Globus pallidus (tissue), 1 donor: ENCODE results near the gene OPRL1.
"Not testable (repeated sequence)": the region's sequence is repeated elsewhere in the genome, so short reads cannot be mapped to it uniquely, and the experiment has no call there.

Source experiments
- DNase-seq: peaks from one replicate; pipeline ENCODE4 v3.0.0-alpha.2; 2015; ENCODE audit warnings: low spot score

Gene OPRL1

DNA sequence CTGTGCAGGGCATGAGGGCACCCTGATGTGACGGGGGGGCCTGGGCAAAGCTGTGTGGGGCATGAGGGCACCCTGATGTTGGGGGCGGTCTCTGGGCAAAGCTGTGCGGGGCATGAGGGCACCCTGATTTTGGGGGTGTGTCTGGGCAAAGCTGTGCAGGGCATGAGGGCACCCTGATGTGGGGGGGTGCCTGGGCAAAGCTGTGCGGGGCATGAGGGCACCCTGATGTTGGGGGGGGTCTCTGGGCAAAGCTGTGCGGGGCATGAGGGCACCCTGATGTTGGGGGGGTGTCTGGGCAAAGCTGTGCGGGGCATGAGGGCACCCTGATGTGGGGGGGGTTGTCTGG, 37.5 kb downstream of the OPRL1 start:
- not testable (repeated sequence) for DNase-seq

DNA sequence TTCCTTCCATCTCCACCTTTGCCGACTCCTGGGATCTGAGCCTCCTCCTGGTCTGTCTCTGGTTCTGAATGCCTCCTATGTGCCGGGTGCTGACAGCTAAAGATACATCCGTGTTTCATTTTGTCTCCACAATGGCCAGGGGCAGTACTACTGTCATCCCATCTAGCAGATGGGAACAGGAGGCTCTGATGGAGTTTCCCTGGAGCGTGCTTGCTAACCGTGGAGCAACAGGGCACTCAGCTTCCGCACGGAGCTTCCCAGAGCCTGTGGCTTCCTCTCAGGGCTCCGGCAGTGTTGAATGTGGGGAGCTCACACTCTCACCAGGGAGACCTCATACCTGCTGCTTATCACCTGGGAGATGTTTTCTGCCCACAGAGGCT, 39.4 kb downstream of the OPRL1 start:
- no peak for DNase-seq

DNA sequence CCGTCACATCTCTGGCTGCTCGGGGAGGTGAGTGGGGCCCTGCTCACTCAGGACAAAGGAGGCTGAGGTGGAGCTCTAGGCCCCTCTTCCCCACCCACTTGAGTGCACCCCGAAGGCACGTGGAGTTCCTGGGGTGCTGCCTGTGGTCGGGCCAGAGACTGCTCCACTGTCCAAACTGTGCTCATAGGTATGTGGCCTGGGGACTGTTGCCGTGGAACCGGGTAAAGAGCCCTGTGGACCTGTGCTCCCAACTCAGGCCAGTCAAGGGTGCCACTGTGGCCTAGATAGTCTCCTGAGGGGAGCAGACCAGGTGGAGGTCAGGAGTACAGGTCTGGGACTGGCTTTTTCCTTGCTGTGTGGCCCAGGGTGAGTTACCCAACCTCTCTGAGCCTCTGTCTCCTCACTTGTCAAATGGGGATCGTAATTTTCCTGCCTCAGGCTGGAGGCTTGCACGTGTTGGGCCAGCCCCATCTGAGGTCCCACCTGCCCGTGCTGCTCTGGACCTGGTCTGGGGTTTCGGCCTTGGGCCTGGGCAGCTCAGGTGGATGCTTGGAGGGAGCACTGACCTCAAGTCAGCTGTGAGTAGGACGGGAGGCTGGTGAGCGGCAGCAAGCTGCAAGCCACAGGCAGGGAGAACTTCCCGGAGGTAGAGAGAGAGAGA, 39.9 kb downstream of the OPRL1 start:
- DNase-seq, result no peak

DNA sequence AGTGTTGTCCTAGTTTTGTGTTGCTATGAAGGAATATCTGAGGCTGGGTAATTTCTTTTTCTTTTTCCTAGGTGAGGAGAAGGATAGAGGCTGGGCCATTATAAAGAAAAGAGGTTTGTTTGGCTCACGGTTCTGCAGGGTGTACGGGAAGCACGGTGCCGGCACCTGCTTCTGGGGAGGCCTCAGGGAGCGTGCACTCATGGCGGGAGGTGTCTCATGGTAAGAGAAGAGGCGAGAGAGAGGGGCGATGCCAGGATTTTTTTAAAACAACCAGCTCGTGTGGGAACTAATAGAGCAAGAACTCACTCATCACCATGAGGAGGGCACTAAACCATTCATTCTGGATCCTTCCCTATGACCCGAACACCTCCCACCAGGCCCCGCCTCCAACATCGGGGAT, 41.7 kb downstream of the OPRL1 start:
- no peak for DNase-seq

DNA sequence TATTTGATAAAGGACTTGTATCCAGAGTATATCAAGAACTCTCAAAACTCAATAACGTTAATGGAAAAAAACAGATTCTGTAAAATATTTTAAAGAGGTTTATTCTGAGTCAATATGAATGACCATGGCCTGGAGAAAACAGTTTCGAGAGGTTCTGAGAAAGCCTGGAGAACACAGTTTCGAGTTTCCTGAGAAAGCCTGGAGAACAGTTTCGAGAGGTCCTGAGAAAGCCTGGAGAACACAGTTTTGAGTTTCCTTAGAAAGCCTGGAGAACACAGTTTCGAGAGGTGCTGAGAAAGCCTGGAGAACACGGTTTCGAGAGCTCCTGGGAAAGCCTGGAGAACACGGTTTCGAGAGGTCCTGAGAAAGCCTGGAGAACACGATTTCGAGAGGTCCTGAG, 43.0 kb downstream of the OPRL1 start:
- DNase-seq, result not testable (repeated sequence)

DNA sequence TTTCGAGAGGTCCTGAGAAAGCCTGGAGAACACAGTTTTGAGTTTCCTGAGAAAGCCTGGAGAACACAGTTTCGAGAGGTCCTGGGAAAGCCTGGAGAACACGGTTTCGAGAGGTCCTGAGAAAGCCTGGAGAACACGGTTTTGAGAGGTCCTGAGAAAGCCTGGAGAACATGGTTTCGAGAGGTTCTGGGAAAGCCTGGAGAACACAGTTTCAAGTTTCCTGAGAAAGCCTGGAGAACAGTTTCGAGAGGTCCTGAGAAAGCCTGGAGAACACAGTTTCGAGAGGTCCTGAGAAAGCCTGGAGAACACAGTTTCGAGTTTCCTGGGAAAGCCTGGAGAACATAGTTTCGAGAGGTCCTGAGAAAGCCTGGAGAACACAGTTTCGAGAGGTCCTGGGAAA, 43.6 kb downstream of the OPRL1 start:
- DNase-seq, result not testable (repeated sequence)

DNA sequence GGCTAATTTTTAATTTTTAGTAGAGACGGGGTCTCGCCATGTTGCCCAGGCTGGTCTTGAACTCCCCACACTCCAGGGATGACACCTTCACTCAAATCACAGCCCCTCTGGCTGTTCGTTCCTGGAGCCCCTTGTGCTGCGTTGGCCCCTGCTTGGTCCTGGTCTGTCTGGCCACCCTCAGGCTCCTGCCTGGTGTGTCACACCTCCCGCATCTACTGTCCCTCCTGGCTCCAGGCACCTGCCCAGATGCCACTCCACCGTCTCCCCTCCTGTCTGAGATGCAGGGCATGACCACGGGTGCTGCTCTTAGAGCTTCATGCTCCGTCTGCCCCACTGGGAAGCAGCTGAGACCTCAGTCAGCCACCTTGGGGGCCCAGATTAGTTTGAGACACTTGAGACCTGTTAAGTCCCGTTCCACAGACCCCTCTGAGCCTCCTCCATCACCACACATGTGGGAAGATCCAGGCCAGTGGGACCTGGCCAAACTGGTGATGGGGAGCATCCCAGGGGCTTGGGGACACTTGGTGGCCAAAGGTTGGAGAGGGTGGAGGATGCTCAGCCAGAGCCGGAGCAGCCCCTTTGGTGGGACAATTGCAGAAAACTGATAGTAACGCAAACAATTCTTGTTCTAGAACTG, 49.4 kb downstream of the OPRL1 start:
- no peak for DNase-seq

DNA sequence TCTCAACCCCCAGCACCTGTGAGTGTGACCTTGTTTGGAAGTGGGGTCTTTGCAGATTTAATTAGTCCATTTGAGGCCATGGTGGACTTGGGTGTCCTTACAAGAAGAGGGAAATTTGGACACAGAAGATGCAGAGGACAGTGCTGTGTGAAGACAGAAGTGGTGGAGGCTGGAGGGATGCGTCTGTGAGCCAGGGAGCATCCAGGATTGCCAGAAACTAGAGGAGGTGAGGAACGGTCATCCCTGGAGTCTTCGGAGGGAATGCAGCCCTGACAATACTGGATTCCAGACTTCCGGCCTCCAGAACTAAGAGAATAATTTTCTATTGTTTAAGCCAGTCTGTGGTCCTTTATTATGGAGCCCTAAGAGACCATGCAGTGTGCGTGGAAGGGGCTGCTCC, 50.4 kb downstream of the OPRL1 start:
- no peak for DNase-seq

DNA sequence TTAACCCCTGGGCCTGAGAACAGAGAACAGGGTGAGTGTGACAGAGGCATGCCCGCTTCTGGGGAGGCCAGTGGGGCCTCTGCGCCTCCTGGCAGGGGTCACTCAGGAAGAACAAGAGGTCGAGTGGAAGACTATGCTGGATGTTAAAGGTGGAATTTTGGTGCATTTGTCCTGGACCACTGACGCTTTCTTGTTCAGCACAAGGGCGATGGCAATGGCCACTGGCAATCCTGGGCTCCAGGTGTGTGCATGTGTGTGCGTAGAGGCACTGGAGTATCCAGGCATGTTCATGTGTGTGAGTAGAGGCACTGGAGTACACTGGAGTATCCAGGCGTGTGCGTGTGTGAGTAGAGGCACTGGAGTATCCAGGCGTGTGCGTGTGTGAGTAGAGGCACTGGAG, 51.0 kb downstream of the OPRL1 start:
- no peak for DNase-seq

DNA sequence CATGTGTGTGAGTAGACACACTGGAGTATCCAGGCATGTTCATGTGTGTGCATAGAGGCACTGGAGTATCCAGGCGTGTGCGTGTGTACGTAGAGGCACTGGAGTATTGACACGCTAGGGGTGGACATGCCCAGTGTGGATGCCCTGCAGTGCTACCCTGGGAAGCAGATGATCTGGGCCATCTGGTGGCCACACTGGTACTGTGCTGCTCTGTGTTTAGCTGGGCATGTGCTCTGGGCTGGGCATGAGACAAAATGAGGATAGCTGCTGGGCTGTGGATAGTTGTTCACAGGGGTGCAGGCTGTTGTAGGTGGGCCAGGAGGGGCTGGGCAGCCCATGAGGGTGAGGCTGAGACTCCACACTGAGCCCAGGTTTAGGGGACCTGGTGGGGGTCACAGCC, 51.5 kb downstream of the OPRL1 start:
- DNase-seq, result no peak

DNA sequence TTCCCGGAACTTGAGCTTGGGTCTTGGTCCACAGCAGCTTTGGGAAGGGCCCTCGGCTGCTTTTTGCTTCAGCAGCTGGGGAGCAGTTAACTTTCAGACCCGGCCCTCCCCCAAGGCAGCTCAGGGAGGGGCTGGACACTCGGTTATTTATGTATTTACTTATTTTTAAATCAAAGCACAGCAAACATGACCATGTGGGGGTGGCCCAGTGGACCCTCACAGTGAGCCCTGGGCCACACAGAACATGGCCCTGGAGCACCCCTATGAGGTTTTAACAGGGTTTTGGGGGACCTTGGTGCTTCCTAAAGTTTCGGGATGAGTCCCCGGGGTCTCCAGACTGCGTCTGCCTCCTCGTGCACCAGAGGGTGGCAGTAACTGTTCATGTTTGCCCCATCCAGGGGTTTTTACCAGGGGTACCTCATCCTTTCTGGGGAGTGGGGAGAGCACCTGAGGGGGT, 54.1 kb downstream of the OPRL1 start:
- no peak for DNase-seq

DNA sequence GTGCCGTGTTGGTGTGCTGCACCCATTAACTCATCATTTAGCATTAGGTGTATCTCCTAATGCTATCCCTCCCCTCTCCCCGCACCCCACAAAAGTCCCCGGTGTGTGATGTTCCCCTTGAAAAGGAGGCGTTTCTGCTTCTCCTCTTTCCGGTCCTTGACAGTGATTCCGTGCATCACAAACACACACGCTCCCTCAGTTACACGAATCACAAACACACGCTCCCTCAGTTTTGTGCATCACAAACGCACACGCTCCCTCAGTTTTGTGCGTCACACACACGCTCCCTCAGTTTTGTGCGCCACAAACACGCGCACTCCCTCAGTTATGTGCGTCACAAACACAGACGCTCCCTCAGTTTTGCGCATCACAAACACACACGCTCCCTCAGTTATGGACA, 54.9 kb downstream of the OPRL1 start:
- not testable (repeated sequence) for DNase-seq

DNA sequence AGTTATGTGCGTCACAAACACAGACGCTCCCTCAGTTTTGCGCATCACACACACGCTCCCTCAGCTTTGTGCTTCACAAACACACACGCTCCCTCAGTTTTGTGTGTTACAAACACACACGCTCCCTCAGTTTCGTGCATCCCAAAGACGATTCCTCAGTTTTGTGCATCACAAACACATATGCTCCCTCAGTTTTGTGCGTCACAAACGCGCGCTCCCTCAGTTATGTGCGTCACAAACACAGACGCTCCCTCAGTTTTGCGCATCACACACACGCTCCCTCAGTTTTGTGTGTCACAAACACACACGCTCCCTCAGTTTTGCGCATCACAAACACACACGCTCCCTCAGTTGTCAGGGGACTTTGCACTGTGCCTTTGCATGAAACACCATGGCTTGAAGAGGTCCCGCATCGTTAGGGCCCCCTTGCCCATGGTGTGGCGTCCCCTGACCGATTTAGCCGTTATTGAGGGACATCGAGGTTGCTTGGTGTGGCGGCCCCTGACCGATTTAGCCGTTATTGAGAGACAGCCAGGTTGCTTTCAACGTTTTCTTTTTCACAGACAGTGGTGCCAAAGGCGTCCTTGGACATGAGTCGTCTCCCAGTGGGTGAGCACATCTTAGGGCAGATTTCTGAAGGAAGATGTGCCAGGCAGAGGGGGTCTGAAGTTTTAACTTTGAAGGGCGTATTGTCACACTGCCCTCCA, 56.3 kb downstream of the OPRL1 start:
- no peak for DNase-seq

DNA sequence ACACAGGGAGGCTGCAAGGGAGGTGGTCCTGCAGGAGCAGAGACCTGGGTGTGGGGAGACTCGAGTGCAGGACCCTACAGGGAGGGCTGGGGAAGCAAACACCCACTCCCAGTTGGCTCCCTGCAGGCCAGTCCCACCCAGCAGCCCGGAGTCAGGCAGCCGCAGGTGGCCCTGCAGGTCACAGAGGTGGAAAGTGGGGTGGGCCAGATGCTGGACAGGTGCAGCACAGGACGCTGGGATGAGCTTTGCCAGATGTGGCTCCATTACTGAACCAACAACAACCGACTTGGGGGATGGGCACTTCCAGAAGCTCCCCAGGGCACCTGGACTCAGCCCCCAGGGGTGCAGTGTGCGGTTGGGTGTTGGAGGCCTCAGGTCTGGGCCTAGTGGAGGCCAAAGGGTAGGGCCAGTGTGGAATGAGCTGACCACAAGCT, 57.7 kb downstream of the OPRL1 start:
- DNase-seq, result no peak

DNA sequence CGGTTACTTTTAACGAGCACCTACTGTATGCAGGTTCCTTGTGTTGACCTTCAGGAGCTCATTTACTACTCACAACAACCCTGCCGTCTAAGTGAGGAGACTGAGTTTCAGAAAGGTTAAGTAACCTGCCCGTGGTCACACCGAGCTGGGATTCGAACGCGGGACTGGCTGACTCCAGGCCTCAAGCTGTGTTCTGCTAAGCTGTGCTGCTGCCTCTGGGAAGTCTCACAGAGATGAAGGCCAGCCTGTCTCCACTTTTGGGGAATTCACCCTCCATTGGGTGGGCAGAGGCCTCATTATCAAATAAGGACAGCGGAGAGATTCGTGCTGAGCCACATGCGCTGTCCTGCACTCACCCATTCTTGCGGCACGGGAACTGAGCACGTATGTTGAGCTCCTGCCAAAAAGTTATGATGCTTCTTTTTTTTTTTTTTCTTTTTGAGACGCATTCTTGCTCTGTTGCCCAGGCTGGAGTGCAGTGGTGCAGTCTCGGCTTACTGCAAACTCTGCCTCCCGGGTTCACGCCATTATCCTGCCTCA, 58.5 kb downstream of the OPRL1 start:
- no peak for DNase-seq

DNA sequence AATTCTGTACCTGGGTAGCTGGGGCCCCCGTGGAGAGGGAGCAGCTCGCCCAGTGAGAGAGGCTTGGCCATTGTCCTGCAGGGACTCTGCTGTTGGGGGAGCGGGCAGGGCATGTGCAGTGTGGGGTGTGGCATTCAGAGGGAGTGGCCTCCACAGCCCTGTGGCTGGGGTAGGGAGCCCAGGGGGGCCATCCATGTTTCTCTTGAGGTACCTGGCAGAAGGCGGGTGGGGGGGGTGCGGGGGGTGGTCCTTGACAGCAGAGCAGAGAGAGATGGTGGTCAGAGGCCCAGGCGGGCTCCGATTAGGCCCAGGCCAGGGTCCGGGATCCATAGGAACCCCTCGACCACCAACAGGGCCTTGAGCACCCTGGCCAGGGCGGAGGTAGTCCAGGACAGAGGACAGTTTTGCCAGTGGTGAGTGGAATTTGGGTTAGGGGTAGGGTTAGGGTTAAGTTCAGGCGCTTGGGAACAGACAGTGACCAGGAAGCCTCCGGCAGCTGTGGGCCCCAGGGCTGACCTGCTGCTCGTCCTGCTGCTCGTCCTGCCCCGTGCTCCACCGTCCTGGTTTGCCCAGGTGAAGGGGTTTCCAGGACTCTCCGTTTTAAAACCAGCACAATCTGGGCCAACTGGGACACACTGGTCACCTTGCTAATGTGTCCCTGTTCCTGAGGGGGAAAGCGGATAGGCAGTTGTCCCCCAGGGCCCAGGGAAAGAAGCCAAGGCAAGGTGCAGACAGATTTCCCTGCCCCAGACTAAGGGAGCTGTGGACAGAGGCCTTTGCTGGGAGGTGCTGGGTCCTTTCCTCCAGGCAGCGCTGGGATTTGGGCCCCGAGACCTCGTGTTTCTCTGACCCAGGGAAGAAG, 59.5 kb downstream of the OPRL1 start:
- no peak for DNase-seq

DNA sequence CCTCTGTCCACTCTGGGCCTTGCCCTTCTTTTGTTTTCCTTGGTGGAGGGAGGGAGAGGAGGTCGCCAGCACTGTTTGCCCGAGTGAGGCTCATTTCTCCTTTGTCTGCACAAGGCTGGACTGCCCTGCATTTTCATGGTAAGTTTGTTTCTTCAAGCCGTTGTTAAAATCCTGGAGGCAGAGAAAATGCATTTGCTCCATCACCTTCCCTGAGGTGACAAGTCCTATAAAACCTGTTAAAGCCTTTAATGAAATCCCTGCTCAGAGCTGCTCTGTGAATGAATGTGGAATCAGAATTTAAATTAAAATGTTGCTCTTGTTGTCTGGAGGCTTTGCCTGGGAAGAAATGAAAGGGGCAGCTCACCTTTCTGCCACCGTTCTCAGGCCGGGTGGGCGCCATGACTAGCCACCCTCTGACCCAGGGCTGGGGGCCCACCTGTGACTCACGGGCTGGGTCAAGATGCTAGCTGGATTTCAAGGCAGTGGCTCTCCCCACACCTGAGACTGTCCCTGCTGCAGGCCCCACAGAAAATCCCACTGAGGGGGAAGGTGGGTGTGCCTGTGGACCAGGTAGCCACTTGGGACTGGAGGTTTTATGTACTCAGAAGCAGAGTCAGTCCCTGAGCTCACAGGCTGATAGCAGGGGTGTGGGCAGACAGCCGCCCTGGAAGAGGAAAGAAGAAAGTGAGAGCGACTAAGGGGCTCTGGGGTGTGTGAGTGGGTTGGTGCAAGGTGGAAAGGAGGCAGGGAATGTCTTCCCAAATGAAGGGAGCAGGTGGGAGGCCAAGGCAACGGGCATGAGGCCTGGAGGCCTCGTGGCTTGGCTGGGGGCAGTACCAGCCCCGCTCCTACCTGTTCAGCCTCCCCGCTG, 60.4 kb downstream of the OPRL1 start:
- DNase-seq, result no peak

DNA sequence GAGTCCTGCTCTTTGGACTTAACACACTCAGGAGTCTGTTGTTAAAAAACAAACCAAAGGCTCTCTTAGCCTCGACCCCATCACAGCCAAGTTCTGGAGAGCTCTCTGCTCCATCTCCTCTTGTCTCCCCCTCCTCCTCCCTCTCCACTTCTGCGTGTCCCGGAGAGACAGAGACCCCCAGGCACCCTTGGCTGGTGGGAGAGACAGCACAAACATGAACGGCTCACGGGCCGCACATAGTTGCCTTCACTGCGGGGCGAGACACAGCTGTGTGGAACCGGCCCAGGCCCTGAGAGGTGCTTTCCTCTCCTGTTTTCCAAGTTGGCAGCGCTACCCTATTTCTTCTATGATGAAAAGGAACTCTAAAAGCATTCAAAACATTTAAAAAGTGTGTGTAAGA, 61.1 kb downstream of the OPRL1 start:
- no peak for DNase-seq

DNA sequence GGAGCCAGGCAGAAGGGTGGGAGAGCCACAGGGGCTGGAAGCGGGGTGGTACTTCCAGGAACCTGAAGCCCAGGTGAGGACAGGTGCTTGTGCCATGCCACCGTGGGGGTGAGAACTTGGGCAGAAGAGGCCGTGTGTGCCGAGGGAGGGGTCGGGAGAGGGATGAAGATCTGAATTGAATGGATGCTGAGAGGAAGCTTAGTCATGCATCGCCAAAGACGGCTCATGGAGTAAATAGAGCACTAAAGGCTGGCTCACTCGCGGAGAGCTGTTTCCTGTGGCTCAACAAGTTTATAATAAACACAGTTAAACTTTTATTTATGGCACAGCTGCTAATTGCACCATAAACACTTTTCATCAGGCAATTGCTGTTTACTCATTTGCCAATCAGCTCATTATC, 62.7 kb downstream of the OPRL1 start:
- no peak for DNase-seq

DNA sequence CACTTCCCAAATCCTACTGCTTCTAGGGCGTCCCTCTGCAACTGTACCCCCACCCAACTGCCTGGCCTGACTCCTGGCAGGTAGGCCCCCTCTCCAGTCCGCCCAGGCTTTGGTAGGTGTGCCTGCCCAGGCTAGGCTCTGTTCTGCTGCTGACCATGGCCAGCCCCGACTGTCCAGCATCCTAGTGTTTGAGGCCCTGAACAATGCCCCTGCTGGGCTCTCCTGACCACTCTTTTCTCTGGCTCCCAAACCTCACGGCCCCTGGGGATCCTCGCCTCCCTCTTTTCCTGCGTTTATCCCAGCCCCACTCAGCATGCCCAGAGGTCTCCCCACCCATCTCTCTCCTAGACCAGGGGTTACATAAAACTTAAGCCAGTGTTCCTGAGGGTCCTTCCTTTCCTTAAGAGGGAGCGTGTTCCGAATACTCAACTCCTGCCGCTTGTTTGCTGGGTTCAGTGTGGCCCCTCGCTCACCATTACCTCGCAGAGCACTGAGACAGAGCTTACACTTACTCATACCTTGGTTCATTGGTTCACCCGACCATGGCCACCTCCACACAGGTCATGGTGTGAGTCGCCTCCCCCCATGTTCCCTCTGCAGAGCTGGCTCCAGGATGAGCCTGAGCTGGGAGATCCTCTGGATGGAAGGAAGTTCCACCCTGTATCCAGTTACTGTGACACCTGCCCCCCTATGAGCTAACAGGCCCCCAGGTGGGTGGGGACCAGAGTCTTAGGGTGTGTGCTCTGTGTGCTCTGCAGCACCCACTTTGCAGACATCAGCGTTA, 63.3 kb downstream of the OPRL1 start:
- no peak for DNase-seq
